Astrocyte of the cerebellum (primary cell): ENCODE results near the gene JAZF1.

Experiments
- DNase-seq: peaks from one replicate; pipeline ENCODE4 v3.0.0-alpha.2; 2011; ENCODE audit warnings: low read depth
- H3K4me3 ChIP-seq: 2 replicates; pipeline ENCODE4 v1.5.1; 2011; ENCODE audit warnings: mild to moderate bottlenecking, low read depth, low read length, moderate library complexity
- in situ Hi-C: cut with HindIII; loops from 2 replicates; pipeline ENCODE4 v1.10.0; 2017; ENCODE audit warnings: low sequenced_read_pairs
- TF ChIP-seq, protein P1 (sequence below): IDR thresholded peaks from 2 replicates; pipeline ENCODE4 v1.5.1; 2012; ENCODE audit warnings: low read length, low read depth, moderate library complexity, mild to moderate bottlenecking; ENCODE audit errors: missing control alignments

Gene JAZF1

DNA sequence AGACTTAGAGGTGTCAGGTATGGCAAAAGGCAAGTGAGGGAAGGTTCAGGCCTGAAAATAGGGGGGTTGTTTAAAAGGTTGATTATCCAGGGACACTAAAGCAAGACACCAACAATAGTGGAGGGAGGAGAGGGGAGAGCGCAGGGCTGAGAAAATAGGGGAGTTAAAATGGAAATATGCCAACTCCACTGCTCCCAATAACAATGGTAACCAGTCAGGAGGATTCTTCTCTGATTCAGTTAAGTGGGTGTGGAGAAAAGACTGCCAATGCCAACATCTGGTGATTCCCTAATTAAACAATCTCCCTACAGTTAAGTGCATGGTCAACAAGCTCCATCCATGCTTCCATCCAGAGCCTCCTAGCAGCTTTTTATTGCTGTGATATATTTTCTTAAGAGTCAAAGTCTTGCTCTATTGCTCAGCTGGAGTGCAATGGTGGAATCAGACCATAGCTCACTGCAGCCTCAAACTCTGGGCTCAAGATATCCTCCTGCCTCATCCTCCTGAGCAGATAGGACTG is 183.3 kb downstream of the JAZF1 start:
- TF ChIP-seq, protein P1, sequence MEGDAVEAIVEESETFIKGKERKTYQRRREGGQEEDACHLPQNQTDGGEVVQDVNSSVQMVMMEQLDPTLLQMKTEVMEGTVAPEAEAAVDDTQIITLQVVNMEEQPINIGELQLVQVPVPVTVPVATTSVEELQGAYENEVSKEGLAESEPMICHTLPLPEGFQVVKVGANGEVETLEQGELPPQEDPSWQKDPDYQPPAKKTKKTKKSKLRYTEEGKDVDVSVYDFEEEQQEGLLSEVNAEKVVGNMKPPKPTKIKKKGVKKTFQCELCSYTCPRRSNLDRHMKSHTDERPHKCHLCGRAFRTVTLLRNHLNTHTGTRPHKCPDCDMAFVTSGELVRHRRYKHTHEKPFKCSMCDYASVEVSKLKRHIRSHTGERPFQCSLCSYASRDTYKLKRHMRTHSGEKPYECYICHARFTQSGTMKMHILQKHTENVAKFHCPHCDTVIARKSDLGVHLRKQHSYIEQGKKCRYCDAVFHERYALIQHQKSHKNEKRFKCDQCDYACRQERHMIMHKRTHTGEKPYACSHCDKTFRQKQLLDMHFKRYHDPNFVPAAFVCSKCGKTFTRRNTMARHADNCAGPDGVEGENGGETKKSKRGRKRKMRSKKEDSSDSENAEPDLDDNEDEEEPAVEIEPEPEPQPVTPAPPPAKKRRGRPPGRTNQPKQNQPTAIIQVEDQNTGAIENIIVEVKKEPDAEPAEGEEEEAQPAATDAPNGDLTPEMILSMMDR = no peak
- H3K4me3 ChIP-seq = no peak overlapping the region
- DNase-seq = no peak
- in situ Hi-C loops = no loop called here

DNA sequence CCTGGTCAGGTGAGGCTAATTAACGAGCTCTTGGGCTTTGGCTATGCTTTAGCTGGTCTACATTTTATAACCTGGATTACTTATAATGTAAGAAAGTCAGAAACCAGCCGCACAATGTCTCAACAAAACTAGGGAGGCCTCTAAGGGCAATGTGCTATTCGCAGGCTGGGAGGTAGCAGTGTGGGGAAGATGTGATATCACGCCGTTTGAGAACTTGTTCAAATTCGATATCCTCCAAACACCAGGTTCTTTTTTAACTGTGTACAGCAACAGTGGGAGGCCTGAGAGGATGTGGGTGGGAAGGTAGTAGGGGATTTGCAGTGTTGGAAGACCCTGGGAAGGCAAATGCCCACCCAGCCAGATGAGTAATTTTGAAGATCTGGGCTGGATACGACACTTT is 184.5 kb downstream of the JAZF1 start:
- in situ Hi-C loops = no loop called here
- TF ChIP-seq, protein P1 = no peak
- H3K4me3 ChIP-seq = no peak overlapping the region
- DNase-seq = no peak

DNA sequence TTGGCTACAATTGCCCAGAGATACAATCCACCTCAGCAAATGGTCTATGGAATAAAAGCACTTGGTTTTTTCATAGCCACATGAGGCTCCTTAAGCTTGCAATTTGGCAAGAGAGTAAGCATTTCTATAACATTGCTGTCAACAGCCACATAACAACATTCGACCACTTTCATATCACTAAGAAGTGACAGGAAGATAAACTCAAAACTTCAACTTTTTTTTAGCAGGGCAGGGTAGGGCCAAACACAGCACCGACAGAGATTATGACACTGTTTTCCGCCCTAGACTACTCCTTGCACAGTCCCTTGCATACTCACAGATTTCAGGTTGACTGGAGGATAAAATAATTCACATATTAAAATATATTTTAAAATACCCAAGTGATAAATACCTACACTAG is 185.4 kb downstream of the JAZF1 start:
- no peak overlapping the region for H3K4me3 ChIP-seq
- in situ Hi-C loops = no loop called here
- no peak for DNase-seq
- TF ChIP-seq, protein P1 = no peak

DNA sequence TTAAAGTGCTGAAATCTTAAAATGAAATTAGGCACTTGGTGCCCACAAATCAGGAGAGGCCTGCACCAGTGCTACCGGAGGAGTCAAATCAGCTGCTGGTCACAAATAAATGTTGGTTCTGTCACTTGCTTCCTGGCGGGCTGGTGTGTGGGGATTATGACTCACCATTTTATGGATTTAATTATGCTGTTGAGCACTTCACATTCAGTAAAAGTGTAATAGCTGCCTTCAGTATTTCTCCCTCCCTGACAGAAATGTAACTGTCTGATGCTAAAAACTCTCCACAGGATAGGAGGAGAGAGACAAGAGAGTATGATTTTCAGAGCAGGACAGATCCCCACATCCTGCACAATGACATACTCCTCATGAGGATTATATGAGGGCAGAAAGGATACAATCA is 186.0 kb downstream of the JAZF1 start:
- in situ Hi-C loops = no loop called here
- TF ChIP-seq, protein P1 = no peak
- no peak for DNase-seq
- H3K4me3 ChIP-seq = no peak overlapping the region

DNA sequence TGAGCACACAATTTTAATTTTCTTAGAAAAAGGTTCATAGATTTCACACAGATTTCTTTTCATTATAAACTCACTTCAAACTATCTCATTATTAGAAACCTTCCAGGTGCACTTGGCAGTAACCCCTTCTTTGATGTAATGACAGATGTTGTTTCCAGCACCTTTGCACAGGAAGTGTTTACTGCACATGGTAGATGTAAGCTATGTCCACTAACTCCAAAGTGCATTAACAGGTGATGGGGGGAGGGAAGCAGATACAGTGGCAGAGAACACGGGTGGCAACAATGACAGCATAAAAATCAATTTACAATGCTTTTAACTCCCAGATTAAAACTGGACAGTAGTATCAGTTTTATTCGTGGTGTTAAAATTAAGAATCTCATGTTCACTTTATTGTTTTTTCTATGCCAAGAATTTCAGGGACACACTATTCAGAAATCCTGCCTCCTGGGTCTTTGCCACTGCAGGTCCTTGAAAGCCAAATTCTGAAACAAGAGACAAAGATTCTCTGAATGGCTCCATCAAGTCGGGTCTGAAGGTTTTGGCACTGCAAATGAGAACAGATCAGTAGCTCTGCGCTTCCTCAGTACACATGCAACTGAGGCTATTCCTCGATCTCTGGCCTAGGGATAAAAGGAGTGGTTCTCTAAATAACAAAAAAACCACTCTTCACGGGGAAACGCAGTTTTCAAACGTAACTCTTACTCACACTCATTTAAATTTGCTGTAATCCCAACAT is 187.7 kb downstream of the JAZF1 start:
- no peak for DNase-seq
- in situ Hi-C loops = no loop called here
- TF ChIP-seq, protein P1 = no peak
- H3K4me3 ChIP-seq = no peak overlapping the region

DNA sequence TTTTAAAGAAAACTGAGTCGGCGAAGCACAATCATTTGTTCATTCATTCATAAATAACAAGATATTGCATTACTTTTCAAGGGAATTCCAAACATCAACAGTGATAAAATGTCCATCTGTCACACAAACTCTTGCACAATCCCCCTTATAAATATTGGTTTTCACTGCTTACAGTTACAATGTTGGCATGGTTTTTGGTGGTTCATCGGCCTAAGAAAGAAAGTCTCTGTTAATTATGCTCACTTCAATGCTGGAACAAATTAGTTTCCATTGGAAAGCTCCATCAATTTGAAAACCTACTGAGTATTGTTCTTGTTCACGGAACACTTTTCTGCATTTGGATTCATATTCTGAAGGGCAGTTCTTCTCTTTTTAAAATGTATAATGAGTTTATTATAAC is 188.5 kb downstream of the JAZF1 start:
- TF ChIP-seq, protein P1 = no peak
- DNase-seq = peak; percentile 23
- in situ Hi-C loops = no loop called here
- no peak overlapping the region for H3K4me3 ChIP-seq
